ENCODE results near the gene SCARF1.

DNA sequence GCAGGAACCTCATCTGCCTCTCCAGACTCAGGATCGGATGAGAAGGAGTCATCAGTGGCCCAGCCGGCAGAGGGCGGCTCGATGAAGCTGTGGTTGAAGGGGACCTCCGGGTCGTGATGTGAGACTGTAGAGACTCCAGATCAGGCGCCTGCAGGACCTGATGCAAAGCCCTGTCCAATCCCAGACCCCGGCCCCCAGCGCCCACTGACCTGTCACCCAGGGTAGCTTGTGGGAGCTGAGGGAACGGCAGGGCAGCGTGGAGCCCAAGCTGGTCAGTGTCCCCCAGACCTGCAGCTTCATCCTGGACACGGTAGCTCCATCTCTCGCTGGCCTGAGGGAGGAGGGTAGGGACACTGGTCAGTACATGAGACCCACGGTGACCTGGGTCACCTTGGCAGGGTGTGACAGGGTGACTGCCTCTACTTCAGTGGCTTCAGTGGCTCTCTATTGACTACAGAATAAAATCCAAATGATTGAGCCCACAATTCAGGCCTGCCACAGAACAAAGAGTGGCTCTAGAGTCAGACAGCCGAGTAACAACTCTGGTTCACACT lies 8.7 kb downstream of the SCARF1 start:
- TF ChIP-seq EP300 (IDR thresholded peaks at IDR 0.05) (no peak), POLR2A (IDR thresholded peaks at IDR 0.05) (no peak)
- TF ChIP-seq, protein P1, sequence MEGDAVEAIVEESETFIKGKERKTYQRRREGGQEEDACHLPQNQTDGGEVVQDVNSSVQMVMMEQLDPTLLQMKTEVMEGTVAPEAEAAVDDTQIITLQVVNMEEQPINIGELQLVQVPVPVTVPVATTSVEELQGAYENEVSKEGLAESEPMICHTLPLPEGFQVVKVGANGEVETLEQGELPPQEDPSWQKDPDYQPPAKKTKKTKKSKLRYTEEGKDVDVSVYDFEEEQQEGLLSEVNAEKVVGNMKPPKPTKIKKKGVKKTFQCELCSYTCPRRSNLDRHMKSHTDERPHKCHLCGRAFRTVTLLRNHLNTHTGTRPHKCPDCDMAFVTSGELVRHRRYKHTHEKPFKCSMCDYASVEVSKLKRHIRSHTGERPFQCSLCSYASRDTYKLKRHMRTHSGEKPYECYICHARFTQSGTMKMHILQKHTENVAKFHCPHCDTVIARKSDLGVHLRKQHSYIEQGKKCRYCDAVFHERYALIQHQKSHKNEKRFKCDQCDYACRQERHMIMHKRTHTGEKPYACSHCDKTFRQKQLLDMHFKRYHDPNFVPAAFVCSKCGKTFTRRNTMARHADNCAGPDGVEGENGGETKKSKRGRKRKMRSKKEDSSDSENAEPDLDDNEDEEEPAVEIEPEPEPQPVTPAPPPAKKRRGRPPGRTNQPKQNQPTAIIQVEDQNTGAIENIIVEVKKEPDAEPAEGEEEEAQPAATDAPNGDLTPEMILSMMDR (IDR thresholded peaks at IDR 0.05): no peak

All from ovary (tissue), 3 donors.